ENCODE data around the gene CMIP. TPM values are rescaled to one million over a fixed set of nuclear protein-coding genes. Genes with fewer than 3 reads are reported as not detected.

The CMIP gene
- total RNA-seq, 2 donors from 2014 or later = 7.7 to 19.2 TPM

DNA sequence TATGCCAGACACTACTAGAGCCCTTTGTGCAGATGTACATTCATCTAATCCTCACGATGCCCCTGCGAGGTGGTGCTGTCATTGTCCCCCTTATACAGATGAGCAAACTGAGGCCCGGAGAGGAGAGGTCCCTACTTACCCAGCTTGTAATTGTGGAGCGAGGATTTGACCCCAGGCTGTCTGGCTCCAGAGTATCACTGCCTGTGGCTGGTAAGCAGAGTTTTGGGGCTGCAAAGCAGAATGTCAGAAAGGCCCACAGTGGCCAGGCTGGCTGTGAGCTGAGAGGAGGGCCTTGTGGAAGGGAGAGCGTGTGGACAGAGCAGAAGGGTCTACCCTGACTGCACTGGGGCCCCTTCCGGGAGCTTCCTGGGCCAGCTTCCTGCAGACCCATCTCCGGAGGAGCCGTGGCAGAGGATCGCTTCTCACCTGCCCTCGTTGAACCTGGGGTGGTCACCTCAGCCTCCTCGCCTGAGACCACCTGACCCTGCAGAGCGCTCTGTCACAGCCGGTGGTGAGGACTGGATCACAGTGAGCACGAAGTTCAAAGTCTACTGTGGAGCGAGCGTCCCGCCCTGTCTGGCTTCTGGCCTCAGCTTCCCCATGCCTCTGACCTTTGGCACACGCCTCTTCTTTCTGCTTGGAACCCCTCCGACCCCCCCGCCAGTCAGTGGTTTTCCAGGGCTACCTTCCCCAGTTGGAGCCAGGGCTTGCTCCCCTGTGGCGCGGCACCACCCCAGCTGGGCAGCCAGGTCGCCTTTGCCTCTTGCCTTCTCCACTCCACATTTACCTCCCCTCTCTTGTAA is 12.1 kb downstream of the CMIP start:
- Histone ChIP-seq H3K9me3 (no peaks in the 10 kb centered on the region), H3K27ac (no peak overlapping the region), H3K4me1 (peaks cover 0 to 44% of the 10 kb centered on the region in 2 donors), H3K27me3 (no peaks in the 10 kb centered on the region), H3K4me3 (no peak overlapping the region), H3K36me3 (no peaks in the 10 kb centered on the region)
- no peak for TF ChIP-seq CTCF (IDR thresholded peaks at IDR 0.05)
- DNase-seq (ENCODE audit: low spot score) = no peak

GRCh38 chr16:81457326-81458133 is 12.9 kb downstream of the CMIP start:
- no peak for DNase-seq (ENCODE audit: low spot score)
- Histone ChIP-seq H3K27me3 (no peaks in the 10 kb centered on the region), H3K27ac (no peak overlapping the region), H3K36me3 (no peaks in the 10 kb centered on the region), H3K9me3 (no peaks in the 10 kb centered on the region), H3K4me3 (no peak overlapping the region), H3K4me1 (peaks cover 0 to 41% of the 10 kb centered on the region in 2 donors)
- no peak for TF ChIP-seq CTCF (IDR thresholded peaks at IDR 0.05)

DNA sequence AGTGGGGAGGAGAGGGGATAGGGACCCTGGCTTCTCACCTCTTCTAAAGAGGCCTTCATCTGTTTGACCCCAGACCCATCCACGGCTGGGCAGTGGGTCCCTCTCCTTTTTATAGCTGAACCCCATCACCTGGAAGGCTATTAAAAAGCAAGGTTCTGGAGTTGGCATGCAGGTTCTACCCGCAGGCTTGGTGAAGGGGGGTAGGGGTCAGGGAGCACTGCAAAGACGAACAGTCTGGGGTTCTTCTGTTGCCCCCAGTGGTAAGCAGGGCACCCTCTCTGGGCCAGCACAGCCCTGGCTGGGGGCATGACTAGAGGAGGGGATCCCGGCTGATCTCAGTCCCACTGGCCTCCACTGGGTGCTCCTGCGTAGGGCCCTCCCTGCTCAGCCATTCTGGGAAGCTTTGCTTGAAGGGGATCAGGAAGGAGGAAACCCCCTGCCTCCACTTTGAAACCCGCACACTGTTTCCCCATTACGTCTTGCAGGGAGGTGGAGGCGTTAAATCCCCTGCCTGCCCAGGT is 13.6 kb downstream of the CMIP start:
- H3K27ac ChIP-seq = no peak overlapping the region

DNA sequence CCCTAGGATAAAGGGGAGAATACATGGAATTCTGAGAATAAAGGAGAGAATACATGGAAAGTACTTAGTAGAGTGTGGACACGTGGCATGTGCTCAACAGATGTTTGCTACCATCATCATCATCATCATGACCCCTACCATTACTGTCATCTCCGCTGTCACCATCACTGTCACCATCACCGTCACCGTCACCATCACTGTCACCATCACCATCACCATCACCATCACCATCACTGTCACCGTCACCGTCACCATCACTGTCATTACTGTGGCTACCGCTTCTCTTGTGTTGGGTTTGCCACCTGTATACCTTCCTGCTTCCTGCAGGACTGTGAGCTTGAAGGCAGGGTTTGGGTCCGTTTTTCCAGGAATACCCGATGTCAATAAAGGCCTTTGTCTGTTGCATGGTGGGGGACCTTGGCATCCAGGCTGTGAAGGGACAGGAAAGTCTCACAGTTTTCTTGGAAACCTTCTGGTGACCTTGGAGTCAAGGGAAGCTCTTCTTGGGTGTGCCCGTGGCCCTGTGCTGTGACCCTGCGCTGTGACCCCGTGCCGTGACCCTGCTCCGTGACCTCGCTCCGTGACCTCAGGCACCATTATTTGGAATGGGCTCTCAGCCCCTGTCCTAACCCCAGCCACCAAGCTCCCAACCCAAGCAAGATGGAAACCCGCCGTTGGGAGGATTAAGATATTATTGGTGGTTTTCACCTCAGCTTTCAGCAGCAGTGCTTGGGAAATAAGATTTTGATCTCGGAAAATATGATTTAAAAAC is 14.4 kb downstream of the CMIP start:
- Histone ChIP-seq H3K4me1 (peaks cover 0 to 27% of the 10 kb centered on the region in 2 donors), H3K36me3 (no peaks in the 10 kb centered on the region), H3K4me3 (no peak overlapping the region), H3K9me3 (no peaks in the 10 kb centered on the region), H3K27me3 (no peaks in the 10 kb centered on the region), H3K27ac (no peak overlapping the region)
- no peak for TF ChIP-seq CTCF (IDR thresholded peaks at IDR 0.05)
- DNase-seq (ENCODE audit: low spot score) = no peak

More for the DNA sequence above, 13.6 kb downstream of the CMIP start:
- Histone ChIP-seq H3K36me3 (no peaks in the 10 kb centered on the region), H3K4me1 (peaks cover 0 to 35% of the 10 kb centered on the region in 2 donors), H3K4me3 (no peak overlapping the region), H3K9me3 (no peaks in the 10 kb centered on the region), H3K27me3 (no peaks in the 10 kb centered on the region)
- TF ChIP-seq CTCF (IDR thresholded peaks at IDR 0.05) = no peak
- DNase-seq (ENCODE audit: low spot score) = no peak

DNA sequence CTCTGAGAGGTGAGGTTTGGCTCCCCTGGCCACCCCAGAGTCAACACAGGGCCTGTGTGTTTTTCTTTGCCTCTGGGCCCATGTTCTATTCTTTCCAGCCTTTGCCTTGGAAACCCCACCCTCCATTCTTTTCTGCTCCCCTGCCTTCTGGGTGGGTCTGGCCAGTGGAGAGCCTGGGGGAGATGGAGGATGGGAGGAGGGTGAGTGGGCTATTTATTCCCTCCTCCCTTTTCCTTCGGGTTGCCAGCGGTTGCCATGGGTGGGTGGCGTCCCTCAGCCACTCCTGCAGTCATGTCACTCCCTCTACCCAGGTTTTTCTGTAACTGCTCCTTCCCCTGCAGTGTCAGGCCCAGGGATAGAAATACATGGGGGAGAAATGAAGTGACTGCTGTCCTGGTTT is 15.5 kb downstream of the CMIP start:
- Histone ChIP-seq H3K9me3 (no peaks in the 10 kb centered on the region), H3K36me3 (no peaks in the 10 kb centered on the region), H3K4me3 (no peak overlapping the region), H3K27me3 (no peaks in the 10 kb centered on the region), H3K27ac (no peak overlapping the region), H3K4me1 (peaks cover 0 to 27% of the 10 kb centered on the region in 2 donors)
- no peak for TF ChIP-seq CTCF (IDR thresholded peaks at IDR 0.05)
- no peak for DNase-seq (ENCODE audit: low spot score)

All from right atrium auricular region (tissue), 2 donors.